Panc1 (cell line): ENCODE measurements around the gene CLDN6. TPM values are rescaled to one million over a fixed set of nuclear protein-coding genes. Genes with fewer than 3 reads are reported as not detected.

Experiments used
- ATAC-seq: fragments of 200-7000 bp; cut with Tn5 transposase; 2 replicates; pipeline ENCODE4 v1.9.1; 2020; ENCODE audit warnings: mild to moderate bottlenecking, moderate library complexity
- BruUV-seq: library from RNA; stranded (reverse); fragments of 400-500 nt; replicated peaks from 2 replicates; lab custom pipeline; 2021; lab: Mats Ljungman, UMichigan
- CTCF ChIA-PET: fragments of 300-600 bp; sonication (Branson Sonifier 250); formaldehyde crosslinking; loops from one replicate; lab custom pipeline; 2022; ENCODE audit warnings: antibody characterized with exemption; lab: Charles Lee
- POLR2A ChIA-PET: fragments of 300-600 bp; sonication (Branson Sonifier 250); formaldehyde crosslinking; loops from one replicate; lab custom pipeline; 2022; ENCODE audit warnings: antibody characterized with exemption; lab: Charles Lee
- DNase-seq: peaks from one replicate; pipeline ENCODE4 v3.0.0-alpha.2; 2010; ENCODE audit warnings: low read depth, low spot score
- H3K27ac ChIP-seq: 2 replicates; pipeline ENCODE4 v1.5.1; 2011; ENCODE audit warnings: mild to moderate bottlenecking, low read length, inconsistent platforms
- H3K27me3 ChIP-seq: fragments of 200-500 bp; sonication (Bioruptor generic); 2 replicates; pipeline ENCODE4 v1.6.0; 2014; ENCODE audit warnings: low read length, inconsistent platforms; ENCODE audit not compliant: control insufficient read depth, insufficient read depth
- H3K36me3 ChIP-seq: fragments of 200-500 bp; sonication (Bioruptor generic); 2 replicates; pipeline ENCODE4 v1.5.1; 2014; ENCODE audit warnings: inconsistent platforms, mild to moderate bottlenecking, low read length, moderate library complexity; ENCODE audit not compliant: control insufficient read depth, insufficient read depth
- H3K4me1 ChIP-seq: 2 replicates; pipeline ENCODE4 v1.5.1; 2011; ENCODE audit warnings: inconsistent platforms, mild to moderate bottlenecking, low read length, moderate library complexity; ENCODE audit not compliant: control insufficient read depth, insufficient read depth
- H3K4me3 ChIP-seq, 2 experiments: 2 replicates each; pipeline ENCODE4 v1.5.1; 2011 to 2012; ENCODE audit warnings: low read depth in 2 of 2, low read length in 2 of 2, mild to moderate bottlenecking in 2 of 2, inconsistent platforms in 1 of 2, moderate library complexity in 1 of 2
- H3K9me3 ChIP-seq: fragments of 200-500 bp; sonication (Bioruptor generic); 2 replicates; pipeline ENCODE4 v1.5.1; 2014; ENCODE audit warnings: low read depth, mild to moderate bottlenecking, inconsistent platforms, low read length, moderate library complexity; ENCODE audit not compliant: control insufficient read depth, insufficient read depth
- CTCF ChIP-seq: fragments of 450-650 bp; IDR thresholded peaks from 2 replicates; pipeline ENCODE4 v1.5.1; 2017; ENCODE audit warnings: mild to moderate bottlenecking
- POLR2AphosphoS5 ChIP-seq: IDR thresholded peaks from 2 replicates; pipeline ENCODE4 v1.6.1; 2012; ENCODE audit warnings: mild to moderate bottlenecking, low read depth, low read length, moderate library complexity
- REST ChIP-seq, 2 experiments: IDR thresholded peaks; 2 replicates each; pipeline ENCODE4 v1.6.1; 2011 to 2012; ENCODE audit warnings: low read depth in 2 of 2, control low read depth in 1 of 2, low read length in 1 of 2, mild to moderate bottlenecking in 1 of 2, moderate library complexity in 1 of 2; ENCODE audit not compliant: insufficient read depth in 1 of 2
- SIN3A ChIP-seq: IDR thresholded peaks from 2 replicates; pipeline ENCODE4 v1.6.1; 2012; ENCODE audit warnings: low read depth, mild to moderate bottlenecking, low read length, moderate library complexity, borderline replicate concordance; ENCODE audit not compliant: insufficient read depth
- TCF7L2 ChIP-seq: IDR thresholded peaks from 2 replicates; pipeline ENCODE4 v1.6.1; 2011; ENCODE audit warnings: mild to moderate bottlenecking, low read depth, low read length, inconsistent platforms
- in situ Hi-C: cut with HindIII; loops from 2 replicates; pipeline ENCODE4 v1.10.0; 2016; ENCODE audit warnings: low sequenced_read_pairs, low pct_unique_long_range_greater_than_20kb
- intact Hi-C: fragments of 100-400 bp; cut with micrococcal nuclease; formaldehyde crosslinking; loops from one replicate; pipeline ENCODE4 v1.10.0; 2022; ENCODE audit not compliant: unreplicated experiment
- total RNA-seq: library from RNA; stranded (reverse); gene quantifications from one replicate; pipeline ENCODE4 v1.2.1, GENCODE V29; 2021; ENCODE audit not compliant: unreplicated experiment

Gene CLDN6
- total RNA-seq, 1 experiment from 2014 or later = 1.2 TPM

GRCh38 chr16:3060339-3061127 is 42.5 kb upstream of the CLDN6 start:
- no peaks in the 10 kb centered on the region for H3K27me3 ChIP-seq
- BruUV-seq = no TSS peak
- peaks cover 9% of the 10 kb centered on the region for H3K4me1 ChIP-seq
- no peaks in the 10 kb centered on the region for H3K36me3 ChIP-seq
- DNase-seq (no peak), ATAC-seq (no peak)
- ChIA-PET CTCF (interaction anchor here (2.2 kb wide), 1 partner anchor 69 kb away, joined by 6 read pairs; no protein-coding TSS in a partner anchor), POLR2A (no interaction called here)
- no peak overlapping the region for H3K4me3 ChIP-seq
- in situ Hi-C loops (no loop called here), intact Hi-C loops (no loop called here)
- no peak for TF ChIP-seq CTCF
- no peak for TF ChIP-seq REST (IDR thresholded peaks at IDR 0.05; ENCODE audit: insufficient read depth in 1 of 2, low read depth in 2 of 2, low read length in 1 of 2)
- TF ChIP-seq SIN3A = no peak
- no peak for TF ChIP-seq TCF7L2
- TF ChIP-seq POLR2AphosphoS5 = no peak
- no peak overlapping the region for H3K27ac ChIP-seq
- no peaks in the 10 kb centered on the region for H3K9me3 ChIP-seq

GRCh38 chr16:3059723-3060242 is 41.8 kb upstream of the CLDN6 start:
- intact Hi-C loops = loop anchor here (10.0 kb wide), 1 partner anchor 65 kb away; no protein-coding TSS in a partner anchor
- no peak for TF ChIP-seq POLR2AphosphoS5
- TF ChIP-seq TCF7L2 = no peak
- TF ChIP-seq SIN3A = no peak
- TF ChIP-seq CTCF = no peak
- no peak for TF ChIP-seq REST (IDR thresholded peaks at IDR 0.05; ENCODE audit: insufficient read depth in 1 of 2, low read depth in 2 of 2, low read length in 1 of 2)
- CTCF ChIA-PET = interaction anchor here (0.8 to 2.2 kb wide), 4 partner anchors 28 to 1218 kb away, joined by 3 to 6 read pairs (median 4); no protein-coding TSS in a partner anchor
- BruUV-seq = no TSS peak
- POLR2A ChIA-PET = no interaction called here
- no peaks in the 10 kb centered on the region for H3K9me3 ChIP-seq
- ATAC-seq = no peak
- H3K4me3 ChIP-seq = peak overlapping the region; percentile 58 to 74
- in situ Hi-C loops = no loop called here
- DNase-seq = no peak
- H3K4me1 ChIP-seq = peaks cover 2% of the 10 kb centered on the region
- peak overlapping the region; percentile 83 for H3K27ac ChIP-seq
- H3K36me3 ChIP-seq = no peaks in the 10 kb centered on the region
- H3K27me3 ChIP-seq = no peaks in the 10 kb centered on the region
